ELF-1 (cell line): ENCODE data around the gene SSTR4.

Experiments
- DNase-seq: peaks from one replicate; pipeline ENCODE4 v3.0.0-alpha.2; 2016; ENCODE audit warnings: low read depth, low spot score

SSTR4 gene

DNA sequence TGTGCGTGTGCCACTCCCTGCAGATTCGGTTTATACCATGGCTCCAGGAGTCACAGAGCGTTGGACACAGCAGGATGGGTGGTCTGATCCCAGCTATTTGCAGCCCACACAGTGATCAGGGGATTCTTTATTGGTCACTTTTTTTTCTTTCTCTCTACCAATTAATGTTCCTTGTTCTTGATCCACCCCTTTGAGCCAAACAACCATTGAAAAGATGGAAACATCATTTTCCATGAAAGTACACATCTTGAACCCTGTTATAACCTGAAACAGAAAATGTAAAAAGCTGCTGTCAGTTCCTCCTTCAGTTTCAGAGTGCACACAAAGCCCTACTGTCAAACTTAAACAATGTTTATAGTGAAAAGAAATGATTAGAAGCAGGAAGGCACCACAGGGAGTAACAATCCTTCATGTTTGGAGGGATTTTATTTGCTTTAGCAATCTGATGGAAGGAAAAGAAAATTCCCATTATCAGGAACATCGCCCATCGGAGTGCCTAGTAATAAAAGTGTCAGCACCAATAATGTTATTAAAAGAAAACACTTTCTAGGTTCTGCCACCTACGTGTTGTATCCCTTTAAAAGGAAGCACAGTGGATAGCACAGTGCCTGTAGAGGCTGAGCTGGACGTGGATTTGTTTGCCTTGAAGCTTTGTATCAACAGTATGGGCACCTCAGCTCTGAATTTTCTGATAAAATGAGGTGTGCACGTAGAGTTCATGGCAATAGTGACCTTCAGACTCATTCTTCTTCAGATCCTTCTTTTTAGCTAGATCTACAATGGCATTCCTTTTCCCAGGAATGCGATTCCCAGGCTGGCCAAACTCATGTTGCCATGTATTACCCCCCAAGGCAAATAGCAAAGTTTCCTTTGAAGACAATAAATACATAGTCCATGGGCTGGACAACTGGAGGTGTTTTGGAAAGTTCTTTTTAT lies 30.4 kb downstream of the SSTR4 start:
- no peak for DNase-seq

DNA sequence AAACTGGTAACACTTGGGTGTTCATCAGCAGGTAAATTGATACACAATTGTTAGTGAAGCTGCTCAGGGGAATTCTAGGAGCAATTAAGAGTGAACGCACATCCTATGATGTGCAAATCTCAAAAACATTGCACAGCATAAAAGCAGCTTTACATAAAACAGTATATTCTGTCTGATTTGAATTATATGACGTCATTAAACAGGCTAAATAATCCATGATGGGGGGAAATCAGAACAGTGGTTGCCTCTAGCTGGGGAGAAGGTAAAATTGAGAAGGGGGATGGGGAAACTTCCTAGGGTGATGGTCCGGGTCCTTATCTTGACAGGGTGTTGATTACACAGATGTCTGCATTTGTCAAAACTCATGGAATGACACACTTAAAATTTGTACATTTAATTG lies 31.7 kb downstream of the SSTR4 start:
- no peak for DNase-seq

DNA sequence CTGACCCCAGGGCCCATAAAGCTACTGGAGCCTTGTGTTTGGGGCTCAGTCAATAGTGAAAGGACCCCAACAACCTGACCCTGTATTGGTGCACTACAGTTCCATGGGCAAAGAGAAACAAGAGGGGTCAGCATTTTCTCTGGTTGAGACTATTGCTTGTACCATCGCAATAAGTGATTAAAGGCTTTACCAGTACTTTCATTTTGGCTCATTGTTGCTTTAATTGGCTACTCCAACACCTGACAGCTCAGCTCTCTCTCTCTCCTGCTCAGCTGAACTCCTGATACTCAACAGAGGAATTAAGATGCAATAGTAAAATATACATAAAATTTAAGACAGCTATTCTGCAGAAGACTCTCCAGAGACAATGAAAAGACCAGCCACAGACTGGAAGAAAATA lies 33.2 kb downstream of the SSTR4 start:
- DNase-seq = no peak

DNA sequence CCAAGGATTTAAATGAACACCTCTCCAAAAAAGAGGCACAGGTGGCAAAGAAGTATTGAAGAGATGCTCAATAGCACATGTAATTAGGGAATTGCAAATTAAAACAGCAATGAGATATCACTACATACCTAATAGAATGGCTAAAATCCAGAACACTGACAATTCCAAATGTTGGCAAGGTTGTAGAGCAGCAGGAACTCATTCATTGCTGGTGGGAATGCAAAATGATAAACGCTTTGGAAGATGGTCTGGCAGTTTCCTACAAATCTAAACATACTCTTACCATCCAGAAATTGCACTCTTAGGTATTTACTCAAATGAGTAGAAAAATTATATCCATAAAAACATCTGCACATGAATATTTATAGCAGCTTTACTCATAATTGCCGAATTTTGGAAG lies 34.0 kb downstream of the SSTR4 start:
- DNase-seq = no peak

DNA sequence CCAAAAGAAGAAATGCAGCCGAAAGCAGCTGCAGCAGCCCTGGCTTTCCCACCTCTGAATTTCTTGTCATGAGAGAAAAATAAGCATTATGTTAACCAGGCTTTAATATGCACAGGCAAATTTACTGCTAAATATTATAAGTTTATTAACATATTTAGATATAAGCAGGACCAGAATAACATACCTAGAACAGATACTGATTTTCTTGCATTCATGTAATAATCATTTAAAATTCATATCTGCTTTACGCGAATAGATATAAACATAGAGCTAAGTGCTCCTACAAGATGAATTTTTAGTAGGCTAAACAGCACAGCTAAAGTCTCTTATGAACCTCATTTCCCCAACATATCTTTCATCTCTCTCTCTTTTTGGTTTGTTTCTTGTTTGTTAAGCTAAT lies 36.3 kb downstream of the SSTR4 start:
- DNase-seq = no peak

DNA sequence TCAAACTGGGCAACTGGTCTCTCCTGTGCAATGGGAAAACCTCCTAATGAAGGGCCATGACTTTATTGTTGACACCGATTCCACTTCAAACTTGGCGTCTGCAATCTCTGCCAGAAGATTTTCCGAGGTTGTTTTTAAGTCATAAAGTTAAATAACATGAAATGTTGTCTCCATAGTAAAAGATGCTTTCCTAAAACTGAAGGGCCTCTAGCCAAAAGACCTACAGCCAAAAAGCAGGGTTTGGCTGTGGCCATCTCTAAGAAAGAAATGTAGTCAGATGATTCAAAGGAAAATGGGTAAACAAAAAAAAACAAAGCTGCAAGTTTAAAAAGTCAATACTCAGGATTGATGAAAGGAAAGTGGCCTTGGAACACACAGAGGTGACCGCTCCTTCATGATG lies 36.9 kb downstream of the SSTR4 start:
- DNase-seq = no peak

DNA sequence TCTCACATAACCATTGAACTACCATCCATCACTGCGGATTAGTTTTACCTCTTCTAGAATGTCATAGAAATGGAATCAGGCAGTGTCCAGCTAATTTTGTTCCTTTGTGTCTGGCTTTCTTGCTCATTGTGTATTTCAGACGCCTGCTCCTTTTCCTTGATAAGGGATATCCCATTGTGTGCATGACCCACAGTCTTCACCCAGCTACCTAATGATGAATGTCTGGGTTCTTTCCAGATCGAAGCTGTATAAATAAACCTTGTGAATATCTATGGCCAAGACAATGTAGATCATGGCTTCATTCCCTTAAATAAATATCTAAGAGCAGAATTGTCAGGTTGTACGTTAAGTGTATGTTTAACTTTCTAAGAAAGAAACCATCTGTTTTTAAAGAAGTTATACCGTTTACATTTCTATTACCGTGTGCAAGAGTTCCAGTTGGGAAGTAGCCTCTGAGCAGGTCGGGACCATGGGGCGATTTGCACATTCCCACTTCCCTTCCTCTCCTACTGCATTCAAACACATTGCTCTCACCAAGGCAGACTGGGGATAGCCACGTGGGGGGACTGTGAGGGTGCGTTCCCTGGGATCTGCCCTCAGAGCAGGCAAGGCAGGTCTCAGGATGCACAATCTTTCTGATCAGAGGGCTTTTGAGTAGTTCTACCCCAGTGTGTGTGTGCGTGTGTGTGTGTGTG lies 37.9 kb downstream of the SSTR4 start:
- DNase-seq = no peak

DNA sequence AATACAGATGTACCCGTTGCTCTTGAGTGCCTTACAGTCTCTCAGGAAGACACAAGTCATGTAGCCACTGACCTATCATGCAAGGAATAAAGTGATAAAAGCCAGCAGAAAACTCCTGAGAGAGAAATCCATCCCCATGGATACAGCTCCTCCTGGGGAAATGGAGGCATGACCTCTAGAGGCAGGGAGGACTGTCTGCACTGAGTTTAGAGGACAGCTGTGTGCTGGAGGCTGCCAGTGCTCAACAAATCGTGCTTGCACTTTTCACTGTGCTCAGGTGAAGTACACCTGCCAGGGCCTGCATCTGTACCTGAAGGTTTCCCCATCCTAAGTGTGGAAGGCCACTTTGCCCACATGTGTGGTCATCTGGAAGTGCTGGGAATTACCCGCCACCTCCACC lies 38.9 kb downstream of the SSTR4 start:
- no peak for DNase-seq

DNA sequence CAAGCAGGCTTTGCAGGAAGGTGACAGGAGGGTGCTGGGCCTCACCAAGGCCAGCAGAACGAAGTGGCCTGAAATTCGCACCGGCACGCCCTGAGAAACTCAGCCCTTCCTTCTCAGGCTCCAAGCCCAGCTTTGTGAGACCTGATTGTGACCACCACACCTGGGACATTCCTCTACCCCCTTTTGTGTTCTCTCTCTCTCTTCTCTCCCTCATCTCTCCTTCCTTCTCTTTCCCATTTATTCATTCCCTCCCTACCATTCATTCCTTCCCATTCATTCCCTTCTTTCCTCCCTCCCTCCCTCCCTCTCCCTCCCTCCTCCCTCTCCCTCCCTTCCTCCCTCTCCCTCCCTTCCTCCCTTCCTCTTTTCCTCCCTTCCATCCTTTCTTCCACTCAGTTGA lies 42.2 kb downstream of the SSTR4 start:
- DNase-seq = no peak

DNA sequence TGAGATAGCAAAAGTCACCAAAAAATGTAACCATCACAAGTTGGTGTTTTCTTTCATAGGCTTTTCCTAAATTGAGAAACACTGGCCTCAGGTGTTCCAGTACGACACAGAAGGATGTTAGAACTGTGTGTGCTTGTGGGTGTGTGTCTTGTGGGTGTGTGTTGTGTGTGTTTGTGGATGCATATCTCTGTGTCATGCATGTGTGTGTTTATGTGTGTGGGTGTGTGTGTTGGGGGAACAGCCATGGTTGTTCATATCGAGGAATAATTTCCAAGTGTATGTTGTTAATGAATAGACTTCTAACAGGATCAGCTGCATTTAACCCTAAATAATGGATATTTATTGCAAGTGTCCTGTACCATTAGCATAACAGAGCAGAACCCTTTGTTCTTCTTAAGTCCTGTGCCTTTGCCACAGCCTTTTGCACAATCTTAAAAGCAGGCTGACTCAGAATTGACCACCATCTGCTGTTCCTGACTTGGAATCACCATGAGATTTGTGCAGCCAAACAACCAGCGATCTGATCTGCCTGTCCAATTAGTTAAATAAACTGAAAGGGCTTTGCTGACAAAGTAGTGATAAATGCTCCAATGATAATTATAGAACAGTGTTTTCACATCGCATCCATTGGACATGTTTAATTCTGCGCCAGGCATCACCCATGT lies 43.4 kb downstream of the SSTR4 start:
- DNase-seq = no peak

DNA sequence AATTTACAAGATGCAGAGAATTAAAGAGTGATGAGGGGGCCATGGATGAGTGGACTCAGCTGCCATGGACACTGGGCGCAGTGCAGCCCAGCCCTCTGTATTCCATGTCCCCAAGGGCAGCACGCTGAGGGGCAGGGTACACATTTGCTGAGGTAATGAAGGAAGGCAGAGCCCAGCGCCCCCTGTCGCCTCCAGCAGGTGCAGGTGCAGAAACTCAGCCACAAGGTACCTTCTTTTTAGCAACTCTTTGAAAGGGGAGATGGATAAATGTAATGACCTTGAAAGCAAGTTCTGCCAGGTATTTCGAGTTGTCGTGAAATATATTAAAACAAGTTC lies 43.9 kb downstream of the SSTR4 start:
- DNase-seq = peak; percentile 37

DNA sequence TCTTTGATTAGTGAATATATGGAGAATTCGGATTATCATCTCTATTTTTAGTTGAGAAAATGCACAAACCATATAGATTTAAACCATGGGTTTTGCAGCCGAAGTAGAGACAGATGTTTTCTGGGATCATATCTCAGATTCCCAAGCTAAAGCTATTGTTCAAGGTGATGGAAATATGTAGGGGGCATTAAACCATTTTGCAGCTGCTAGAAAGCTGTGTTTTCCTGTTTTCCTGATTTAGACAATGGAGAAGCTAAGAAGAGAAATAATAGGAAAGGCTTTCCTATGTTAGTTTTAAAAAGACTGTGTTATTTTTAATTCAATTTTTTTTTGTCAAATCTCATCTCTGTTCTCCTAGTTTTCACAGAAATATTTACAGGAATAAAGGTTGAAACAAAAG lies 44.8 kb downstream of the SSTR4 start:
- no peak for DNase-seq

DNA sequence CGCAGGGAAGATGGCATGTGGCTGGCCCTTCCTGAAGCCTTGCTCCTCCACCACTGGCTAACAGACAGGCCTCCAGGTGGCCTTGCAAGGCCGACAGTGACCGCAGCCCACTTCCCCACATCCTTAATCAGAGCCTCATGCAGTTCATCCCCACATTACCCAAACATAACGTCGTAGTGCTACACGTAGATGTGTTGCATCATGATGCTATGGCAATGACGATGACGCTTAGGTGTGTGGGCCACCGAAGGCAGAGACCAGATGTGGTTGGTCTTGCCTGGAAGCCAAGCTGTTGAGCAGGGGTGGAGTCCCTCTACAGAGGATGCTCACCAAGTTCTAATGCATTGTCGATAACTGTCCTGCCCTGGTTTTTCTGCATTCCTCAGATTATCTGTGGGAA lies 45.4 kb downstream of the SSTR4 start:
- no peak for DNase-seq

DNA sequence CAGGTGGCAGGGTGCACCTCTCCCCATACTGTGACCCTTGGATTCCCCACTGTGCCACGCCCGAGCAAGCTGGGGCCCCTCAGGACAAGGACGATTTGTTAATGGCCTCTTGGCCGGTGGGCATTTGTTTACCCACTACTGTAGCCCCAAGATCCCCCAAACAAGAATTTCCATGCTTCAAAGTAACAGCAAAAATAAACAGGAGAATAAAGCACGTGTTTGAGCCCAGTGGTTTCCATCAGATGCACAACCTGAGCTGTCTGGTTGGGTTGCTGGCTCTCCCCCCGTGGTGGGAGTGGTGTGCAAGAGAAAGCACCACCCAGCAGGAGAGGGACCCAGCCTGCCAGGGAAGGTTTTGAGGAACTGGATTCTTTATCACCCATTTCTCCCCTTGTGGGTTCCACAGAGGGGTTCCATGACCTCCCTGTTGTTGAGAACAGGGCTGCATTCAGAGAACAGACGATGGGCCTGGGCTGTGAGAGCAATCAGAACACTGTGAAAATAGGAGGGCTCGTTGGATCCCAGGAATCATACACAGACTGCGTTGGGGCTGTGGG lies 46.2 kb downstream of the SSTR4 start:
- no peak for DNase-seq

DNA sequence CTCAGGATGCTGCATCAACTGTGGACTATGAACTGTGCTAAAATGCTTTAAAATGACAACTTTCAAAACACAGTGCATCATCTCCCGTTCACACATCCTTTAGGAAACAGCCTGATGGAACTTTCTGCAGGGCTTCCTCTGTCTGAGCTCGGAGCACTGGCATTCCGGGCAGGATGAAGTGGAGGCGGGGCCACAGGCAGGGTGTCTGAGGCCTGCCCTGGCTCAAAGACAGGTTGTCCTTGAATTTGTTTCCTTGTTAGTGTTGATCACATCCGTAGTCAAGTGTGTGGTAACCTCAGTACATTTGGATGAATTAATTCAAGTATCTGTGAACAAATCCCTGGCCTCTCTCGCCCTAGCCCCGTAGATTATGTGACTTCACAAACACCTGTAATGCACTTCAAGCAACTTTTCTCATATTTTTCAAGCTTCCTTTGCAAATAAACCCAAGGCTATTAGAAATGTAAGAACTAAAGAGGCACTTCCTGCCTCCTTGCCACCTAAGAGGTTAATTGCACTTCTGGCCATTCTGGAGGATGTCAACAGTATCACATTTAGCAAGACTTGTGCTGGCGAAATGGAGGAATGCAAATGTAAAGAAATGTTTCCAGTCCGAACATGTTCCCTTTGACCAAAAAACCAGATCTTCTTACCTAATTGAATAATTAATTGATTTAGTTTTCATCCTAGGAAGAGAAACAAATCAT lies 47.9 kb downstream of the SSTR4 start:
- DNase-seq = no peak

DNA sequence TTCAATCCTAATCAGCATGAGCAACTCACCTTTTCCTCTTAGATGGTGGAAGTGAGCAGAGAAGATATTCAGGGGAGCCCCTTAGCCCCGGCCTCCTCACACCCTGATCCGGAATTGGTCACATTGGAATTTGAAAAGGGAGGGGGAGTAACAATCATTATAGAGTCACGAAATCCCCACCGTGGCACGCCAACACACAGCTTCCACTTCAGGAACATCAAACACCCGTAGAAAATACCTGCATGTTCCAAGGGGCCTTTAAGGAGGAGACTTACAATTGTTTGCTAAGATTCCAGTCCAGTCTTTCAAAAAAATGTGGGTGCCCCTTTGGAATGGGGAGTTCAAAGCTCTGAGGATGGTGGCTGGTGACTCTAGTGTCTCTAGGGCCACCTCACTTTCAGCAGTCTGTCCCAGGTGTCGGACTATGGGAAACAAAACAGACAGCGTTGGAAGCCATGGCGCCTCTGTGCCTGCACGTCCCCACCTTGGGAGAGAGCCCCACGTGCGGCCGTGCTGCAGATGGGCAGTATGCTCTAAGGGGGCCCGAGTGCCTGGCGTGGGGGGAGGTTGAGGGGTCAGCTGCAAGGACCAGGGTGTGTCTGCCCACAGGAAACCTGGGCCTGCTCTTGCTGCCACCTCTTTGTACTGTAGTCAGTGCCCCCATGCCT lies 48.6 kb downstream of the SSTR4 start:
- DNase-seq = no peak

DNA sequence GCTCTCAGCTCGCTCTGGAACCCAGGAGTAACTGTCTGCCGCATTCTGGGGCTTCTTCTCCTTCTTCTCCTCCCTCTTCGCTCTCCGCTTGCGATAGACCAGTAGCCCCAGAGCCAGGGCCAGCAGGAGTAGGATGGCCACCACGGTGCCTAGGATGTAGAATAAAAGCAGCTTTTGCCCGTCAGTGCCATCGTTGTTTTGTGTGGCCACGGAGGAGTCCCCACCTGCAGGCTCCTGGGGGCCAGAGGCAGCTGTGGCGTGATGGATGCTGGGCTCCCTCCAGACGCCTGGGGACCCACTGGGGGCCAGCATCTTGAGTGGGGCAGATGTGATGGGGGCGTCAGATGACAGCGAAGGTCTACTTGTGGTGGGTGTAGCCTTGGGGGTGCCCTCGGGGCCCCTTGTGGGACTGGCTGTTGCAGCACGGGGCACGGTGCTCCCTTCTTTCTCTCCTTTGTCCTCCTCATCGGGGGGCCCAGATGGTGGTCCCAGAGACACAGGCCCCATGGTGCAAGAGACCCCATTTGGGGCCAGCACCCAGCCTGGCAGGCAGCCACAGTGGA lies 49.3 kb downstream of the SSTR4 start:
- no peak for DNase-seq

DNA sequence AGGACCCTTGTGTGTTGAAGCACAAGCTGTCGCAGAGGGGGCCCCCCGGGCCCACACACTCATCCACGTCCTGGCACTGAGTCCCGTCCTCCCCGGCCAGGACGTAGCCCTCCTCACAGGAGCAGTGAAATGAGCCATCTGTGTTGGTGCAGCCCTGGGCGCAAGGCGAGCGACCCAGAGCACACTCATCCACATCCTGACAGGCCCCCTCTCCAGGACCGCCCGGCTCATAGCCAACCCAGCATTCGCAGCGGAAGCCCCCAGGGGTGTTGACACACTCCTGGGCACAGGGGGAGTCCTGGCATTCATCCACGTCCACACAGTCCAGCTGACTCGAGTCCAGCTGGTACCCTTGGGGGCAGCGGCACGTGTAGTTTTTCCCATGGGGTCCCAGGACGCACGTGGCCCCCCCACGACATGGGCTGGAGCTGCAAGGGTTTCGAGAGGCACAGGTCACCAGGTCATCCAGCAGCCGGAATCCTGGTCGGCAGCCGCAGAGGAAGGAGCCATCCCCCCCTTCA lies 49.8 kb downstream of the SSTR4 start:
- DNase-seq = no peak

DNA sequence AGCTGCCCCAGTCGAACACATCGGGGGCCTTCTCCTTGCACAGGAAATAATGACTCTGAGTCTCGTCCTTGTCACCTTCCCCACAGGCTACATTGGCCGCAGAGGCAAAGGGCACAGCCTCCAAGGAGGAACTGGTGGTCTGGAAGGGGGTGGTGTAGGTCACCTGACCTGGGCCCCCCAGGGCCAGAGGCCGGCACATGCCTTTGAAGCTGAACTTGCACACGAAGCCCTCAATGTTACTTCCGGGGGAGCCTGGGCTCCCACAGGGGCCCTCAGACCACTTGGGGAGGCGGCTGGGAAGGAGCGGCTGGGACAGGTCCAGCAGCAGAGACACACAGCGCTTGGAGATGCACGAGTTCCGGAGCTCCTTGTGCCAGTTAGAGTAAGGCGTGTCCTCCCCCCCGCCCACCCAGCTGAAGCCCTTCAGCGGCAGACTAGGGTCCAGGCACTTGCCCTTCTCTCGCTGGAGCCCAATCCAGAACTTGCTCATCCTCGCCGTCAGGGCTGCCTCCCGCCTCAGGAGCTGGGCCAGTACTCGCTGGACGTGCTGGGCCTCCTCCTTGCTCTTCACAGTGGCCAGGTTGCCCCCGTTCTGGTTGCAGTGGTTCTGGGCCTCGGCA lies 50.4 kb downstream of the SSTR4 start:
- no peak for DNase-seq

DNA sequence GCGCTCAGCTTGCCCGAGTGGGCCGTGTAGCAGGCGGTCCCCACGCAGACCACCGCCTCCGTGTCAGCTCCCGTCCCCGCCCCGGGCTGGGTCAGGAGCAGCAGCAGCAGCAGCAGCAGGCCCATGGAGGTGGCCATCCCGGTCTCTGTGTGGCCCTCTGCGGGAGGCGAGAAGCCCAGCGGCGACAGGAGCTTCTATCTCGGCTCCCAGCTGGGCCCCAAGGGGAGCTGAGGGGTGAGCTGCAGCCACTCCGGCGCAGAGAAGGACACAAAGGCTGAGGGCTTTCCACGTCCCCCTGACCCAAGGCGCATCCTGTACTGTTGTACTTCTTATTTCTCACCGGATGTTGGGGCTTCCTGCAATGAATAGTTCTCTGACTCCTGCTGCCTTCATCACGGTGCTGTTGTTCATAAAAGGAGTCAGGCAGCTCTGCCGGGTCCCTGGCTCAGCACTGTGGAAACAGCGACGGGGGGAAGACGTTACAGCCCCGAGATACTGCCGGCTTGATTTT lies 51.0 kb downstream of the SSTR4 start, which contains the start of gene CD93:
Gene CD93, minus strand, starts transcription at position 269 of the 511 bp plus-strand sequence. Its CDS starts 132 bp downstream, at position 137.
- no peak for DNase-seq
